ENCODE results near the gene FRS2.

DNA sequence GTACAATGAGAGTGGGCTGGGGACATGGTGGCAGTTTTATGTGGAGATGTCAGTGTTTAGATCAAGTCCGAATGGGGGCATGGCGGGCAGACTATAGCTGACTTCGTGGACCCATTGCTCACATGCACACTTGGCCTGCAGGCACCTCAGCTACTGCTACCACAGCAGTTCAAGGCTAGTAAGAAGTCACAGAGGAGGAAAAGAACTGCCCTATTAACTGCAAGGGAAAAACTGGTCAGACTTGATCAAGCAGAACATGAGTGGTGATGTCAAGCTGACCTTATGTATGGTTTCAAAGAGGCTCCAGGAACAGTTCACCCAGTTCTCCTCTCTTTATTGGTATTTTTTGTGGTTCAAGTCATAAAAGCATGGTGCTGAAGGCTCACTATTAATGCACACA lies 30.2 kb upstream of the FRS2 start:
- TF ChIP-seq, protein P1, sequence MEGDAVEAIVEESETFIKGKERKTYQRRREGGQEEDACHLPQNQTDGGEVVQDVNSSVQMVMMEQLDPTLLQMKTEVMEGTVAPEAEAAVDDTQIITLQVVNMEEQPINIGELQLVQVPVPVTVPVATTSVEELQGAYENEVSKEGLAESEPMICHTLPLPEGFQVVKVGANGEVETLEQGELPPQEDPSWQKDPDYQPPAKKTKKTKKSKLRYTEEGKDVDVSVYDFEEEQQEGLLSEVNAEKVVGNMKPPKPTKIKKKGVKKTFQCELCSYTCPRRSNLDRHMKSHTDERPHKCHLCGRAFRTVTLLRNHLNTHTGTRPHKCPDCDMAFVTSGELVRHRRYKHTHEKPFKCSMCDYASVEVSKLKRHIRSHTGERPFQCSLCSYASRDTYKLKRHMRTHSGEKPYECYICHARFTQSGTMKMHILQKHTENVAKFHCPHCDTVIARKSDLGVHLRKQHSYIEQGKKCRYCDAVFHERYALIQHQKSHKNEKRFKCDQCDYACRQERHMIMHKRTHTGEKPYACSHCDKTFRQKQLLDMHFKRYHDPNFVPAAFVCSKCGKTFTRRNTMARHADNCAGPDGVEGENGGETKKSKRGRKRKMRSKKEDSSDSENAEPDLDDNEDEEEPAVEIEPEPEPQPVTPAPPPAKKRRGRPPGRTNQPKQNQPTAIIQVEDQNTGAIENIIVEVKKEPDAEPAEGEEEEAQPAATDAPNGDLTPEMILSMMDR (conservative IDR thresholded peaks at IDR 0.05) = no peak
- no peak for TF ChIP-seq ZFX (IDR thresholded peaks at IDR 0.05)

Data from C4-2B (cell line).